NCI-H2029 (cell line): ENCODE measurements around the gene PPP2R2C.
A peak's percentile ranks its signal among the peaks of the same experiment; 100 is the strongest.

Source experiments
- DNase-seq: peaks from one replicate; lab custom pipeline; 2025; lab: John Stamatoyannopoulos, UW

The PPP2R2C gene

DNA sequence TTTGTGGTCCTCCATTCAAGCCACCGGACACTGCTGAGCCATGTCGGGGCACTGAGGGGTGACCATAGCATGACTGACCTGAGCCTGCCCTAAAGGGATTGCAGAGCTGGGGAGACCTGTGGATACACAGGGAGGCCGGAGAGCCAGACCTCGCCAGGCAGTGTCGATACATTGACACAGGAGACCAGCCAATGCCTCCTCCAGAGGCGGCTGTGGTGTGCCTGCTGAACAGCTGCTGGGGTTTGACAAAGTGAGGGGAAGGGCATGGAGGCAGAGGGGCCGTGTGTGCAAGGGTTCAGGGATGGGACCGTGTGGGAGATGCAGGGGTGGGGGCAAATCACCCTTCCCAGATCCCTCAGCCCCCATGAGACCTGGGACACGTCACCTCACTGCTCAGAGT, 48.0 kb downstream of the PPP2R2C start:
- no peak for DNase-seq

DNA sequence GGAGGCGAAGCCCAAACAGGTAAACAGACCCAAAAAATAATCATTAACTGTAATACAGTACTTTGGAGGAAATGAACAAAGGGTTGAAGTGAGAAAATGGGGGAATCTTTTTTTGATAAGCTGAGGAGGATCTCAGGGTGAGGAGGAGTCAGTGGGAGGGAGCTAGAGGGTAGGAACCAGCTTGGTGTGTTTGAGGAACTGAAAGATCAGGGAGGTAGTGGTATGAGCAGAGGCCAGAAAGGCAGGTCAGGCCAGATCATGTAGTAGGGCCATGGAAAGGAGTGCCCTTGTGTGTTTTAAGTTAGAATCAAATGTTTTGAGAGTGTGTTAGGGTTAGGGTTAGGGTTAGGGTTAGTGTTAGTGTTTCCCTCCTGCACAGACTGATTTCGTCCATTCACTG, 48.8 kb downstream of the PPP2R2C start:
- DNase-seq = no peak

DNA sequence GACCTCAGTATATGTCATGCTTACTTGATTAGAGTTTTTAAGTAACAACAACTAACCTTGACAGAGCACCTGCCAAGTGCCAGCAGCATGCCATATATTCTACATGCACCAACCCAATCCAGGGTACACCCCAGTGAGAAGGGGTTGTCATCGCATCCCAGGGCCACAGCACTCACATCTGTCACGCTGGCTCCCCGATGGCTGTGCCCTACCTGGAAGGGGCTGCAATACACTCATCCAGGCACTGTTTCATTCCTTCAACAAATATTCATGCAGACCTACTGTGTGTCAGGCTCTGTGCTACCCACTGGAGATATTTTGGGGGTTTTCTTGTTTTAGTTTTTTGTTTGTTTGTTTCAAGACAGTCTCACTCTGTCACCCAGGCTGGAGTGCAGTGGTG, 49.5 kb downstream of the PPP2R2C start:
- DNase-seq = no peak

DNA sequence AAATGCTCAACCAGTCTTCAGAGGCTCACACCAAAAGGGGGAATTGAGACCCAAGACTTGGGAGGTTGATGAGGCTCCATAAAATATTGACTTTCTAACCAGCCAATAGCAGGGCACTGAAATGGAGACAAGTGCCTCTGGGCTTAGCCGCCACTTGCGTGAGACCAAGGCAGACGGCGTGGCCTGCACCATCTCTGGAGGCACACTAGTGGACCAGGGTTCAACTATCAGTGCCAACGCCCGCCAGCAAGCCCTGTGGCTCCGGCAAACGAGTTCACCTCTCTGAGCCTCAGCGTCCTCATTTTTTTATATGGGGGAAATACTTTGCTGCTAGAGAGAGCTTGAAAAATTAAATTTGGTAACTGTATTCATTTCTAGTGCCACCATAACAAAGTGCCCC, 50.3 kb downstream of the PPP2R2C start:
- DNase-seq = no peak

DNA sequence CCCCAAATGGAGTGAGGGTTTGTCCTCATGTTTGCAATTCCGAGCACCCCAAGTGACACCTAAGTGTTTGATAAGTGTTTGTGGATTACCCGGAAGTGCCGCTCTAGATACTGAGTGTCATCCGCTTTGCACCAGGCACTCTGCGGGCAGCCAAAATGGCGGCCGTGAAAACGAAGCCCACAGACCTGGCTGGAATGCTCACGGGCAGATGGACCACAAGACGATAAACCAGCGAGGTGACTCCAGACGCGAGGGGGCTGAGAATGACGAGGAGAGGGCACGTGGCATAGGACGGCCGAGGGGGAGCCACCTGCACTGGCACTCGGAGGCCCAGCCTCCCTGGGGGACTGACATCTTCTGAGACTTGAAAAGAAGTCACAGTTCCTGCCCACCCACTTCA, 51.0 kb downstream of the PPP2R2C start:
- DNase-seq = no peak

DNA sequence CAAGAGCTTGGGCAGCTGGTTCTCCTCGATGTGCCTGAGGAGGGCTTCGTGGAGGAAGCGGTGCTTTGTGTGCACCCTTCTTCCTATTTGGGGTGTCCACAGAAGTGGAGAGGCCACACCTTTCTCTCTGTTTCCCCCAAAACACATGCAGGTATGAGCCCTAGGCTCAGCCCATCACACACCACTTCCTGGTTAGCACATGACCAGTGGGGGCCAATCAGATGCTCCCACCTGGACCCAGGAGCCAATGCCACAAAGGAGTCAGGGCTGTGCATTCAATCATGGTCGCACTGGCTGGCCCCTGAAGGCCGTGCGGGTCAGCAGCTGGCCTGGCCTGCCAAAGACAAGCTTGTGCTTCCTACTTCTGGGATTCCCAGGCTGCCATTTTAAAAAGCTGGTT, 51.4 kb downstream of the PPP2R2C start:
- DNase-seq = no peak

DNA sequence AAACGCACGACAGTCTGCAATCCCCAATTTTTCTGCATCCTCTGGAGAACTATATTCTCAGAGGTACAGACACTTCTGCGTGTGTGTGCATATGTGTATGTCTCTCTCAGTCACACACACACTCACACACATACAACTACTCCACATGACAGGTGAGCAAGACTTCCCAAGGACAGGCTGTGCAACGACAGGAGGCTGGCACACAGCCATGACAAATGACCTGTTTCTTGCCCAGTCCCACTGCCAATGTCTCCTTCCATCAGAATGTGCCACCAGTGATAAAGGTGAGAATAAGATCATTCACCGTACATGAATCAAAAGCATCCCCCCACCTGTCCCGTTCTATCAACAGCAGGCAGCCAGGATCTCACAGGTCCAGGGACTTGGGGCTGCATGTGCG, 52.4 kb downstream of the PPP2R2C start:
- no peak for DNase-seq

DNA sequence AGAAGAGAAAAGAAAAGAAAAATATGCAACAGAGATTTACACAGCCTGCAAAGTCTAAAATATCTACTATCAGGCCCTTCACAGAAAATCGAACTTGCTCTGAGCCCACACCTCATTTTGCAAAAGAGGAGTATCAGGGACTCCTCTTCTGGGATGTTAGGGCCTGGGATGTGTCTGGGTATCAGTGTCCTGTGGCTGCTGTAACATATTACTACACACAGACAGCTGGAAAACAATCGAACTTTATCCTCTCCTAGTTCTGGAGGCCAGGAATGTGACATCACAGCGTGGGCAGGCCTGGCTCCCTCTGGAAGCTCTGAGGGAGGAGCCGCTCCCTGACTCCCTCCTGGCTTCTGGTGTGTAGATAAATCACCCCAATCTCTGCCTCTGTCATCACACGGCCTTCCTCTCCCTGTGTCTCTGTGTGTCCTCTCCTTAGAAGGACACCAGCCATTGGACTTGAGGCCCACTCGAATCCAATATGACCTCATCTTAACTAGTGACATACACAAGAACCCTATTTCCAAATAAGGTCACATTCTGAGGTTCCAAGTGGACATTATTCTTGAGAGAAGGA, 52.9 kb downstream of the PPP2R2C start:
- DNase-seq = no peak

DNA sequence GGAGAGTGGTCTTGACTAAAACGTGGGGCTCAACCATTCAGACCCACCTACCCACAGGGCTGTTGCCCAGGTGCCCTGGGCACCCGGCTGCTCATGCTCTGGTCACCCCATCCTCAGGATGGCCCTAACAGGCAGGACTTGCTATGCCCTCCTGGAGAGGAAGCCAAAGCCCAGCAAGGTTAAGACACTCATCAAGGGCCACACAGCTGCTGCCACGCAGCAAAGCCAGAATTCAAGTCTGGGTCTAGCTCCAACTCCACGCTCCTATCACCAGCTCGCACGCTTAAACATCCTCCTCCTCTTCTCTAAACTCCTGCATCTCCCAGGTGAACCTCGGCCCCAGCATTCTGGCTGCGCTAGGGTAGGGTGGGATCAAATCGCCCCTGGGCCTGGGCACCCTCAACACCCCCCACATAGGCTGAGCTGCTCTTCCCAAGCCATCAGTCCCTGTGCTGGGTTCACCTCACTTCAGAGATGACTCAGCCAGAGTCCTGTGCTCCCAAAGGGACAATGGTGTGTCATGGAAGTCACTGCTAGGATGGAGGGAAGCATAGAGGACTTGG, 54.1 kb downstream of the PPP2R2C start:
- no peak for DNase-seq

DNA sequence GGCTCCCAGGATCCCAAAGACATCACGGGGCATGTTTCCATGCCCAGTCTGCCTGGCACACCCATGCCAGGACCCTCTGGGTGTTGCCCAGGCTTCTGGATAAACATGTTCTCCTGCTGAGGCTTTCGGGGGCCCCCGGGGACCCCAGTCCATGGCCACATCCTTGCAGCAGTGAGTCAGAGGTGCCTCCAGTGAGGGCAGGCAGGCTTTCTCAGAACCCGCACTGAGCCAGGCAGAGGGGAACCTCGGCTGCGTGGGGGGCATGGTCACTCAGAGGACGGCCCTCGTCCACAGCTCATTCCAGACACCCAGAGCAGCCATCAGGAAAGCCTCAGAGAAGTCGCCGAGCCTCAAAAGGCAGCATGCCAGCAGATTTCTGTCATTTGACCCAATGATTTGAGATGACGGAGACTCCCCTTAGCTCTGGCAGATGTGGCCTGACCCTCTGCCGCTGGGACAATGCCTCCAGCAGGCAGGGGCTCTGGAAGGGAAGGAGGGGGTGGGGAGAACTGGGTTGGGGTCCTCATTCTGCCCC, 54.8 kb downstream of the PPP2R2C start:
- DNase-seq = no peak

DNA sequence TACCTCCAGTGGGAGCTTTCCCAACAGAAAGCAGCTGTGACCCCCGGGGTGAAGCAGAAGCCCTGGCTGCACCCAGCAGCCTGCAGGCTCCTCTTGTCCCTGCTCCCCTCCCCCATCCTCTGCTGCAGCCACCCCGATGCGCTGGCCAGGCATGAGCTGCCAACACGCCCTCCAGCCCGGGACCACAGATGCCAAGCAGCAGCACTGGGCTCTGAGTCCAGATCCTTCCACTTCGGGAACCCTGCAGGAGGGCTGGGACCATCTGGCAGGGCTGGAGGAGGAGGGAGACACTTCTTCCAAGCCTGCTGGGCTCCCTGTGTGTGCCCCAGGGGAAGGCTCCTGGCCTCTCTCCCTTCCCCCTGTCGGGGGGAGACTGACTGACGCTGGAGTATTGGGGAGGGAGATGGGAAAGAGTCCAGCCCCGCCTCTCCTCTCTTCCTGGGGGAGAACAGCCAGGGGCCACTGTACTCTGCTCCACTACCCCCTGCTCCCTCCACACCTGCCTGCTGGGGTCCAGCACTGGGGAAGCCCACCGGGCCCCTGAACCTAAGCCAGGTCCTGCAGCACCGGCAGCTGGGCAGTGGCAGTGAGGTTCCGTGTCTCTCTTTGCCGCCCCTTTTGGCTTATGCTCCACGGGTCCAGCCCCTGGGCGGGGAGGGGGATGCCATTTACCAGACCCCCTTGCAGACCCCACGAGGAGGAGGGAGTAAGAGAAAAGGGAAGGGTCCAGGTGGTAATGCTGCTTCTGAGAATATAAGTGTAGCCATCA, 55.7 kb downstream of the PPP2R2C start:
- no peak for DNase-seq

DNA sequence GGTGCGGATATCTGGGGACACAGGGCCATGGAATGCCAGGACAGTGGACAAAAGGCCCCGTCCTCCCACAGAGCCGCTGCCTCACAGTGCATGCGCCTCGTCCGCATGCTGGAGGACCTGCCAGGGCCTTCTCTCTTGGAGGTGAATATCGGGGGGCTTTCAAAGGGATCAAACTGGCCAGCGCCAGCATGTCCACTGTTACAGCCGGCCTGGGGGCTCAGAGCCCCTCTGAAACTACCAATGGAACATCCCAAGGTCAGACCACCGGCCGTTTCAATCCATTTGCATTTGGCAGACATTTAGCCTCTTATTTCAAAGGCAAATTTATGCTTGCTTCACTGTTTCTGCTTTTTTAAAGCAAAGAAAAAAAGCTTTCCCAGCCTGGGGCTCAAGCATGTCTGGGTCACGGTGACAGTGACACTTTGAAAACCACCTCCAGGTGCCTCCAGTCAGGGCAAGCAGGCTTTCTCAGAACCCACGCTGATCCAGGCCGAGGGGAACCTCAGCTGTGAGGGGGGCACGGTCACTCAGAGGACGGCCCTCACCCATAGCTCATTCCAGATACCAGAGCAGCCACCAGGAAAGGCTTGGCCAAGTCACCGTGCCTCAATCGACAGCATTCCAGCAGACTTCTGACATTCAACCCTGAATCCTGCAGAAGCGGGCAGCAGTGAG, 57.2 kb downstream of the PPP2R2C start:
- no peak for DNase-seq

DNA sequence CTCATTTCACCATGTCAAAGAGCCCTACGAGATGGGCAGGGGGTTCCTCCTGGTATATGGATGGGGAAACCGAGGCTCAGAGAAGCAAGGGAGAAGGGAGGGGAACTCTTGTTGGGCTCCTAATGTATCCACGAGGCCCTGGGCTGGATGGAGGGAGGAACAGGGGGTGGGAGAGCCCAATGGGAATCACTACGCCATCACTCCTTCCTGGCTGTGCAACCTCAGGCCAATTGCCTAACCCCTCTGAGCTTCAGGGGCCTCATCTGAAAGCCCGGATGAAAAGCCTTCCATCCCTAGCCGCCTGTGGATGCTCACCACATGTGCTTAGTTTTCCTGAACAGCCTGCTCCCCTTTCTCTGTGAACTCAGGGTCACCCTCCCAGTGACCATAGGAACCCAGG, 57.8 kb downstream of the PPP2R2C start:
- DNase-seq = no peak

DNA sequence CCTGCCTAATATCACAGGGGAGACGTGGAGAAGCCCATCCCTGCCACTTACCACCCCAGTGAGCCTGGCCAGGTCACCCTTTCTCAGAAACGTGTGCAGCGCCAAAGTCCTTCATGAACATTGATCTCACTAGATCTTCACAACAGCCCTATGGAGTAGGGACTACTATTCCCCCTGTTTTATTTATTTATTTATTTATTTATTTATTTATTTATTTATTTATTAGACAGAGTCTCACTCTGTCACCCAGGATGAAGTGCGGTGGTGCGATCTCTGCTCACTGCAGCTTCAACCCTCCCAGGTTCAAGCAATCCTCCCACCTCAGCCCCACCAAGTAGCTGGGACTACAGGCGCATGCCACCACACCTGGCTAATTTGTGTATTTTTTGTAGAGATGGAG, 61.8 kb downstream of the PPP2R2C start:
- no peak for DNase-seq

DNA sequence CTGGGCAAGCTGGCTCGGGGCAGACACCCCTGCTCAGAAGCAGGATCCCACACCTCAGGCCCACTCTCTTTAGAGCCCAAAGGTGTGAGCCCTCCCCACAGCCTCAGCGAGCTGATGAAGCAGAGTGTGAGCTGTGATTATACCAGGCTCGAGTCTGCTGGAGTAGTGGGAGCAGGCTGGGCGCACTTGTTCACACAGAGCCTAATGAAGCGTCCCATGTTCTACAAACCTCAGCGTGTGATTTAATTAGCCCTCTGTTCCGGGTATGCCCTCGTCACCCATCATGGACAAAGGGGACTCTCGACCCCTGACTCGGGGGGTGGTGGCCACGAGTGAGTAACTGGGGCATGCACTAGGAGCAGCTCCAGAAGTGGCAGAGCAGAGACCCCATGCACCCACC, 62.3 kb downstream of the PPP2R2C start:
- DNase-seq = no peak

DNA sequence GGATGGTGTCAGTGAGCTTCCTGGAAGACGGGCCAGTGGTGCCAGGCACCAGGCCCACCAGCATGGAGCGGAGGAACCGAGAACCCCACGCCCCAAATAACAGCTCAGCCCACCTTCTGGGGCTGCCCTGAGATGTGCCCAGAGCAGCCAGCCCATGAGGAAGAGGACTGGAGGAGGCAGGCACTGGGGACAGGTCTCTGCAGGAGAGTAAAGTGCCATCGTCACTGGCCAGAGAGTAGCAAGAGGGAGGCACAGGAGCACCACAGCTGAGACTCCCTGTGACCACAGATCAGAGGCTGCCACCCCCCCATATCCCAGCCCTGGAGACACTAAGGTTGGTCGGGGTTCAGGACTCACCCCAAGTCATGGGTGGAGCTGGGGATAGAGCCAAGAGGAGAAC, 63.0 kb downstream of the PPP2R2C start:
- no peak for DNase-seq

DNA sequence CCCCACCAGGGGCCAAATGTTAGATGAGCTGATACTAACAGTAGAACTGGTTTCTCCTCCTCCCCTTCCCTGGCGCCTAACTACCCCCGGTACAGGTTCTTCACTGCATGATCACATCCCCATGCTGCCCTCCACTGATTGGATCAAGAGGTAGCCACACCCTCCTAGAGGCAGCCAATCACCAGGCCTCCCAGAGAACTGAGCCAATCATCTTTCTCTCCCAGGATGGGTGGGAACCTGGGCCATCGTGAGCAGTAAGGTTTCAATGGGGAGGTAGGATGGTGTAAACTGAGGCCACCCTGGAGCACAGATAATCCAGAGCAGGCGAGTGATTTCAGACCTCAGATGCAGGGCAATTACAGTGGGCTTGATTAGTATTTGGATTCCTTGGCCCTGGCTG, 64.2 kb downstream of the PPP2R2C start:
- DNase-seq = no peak

DNA sequence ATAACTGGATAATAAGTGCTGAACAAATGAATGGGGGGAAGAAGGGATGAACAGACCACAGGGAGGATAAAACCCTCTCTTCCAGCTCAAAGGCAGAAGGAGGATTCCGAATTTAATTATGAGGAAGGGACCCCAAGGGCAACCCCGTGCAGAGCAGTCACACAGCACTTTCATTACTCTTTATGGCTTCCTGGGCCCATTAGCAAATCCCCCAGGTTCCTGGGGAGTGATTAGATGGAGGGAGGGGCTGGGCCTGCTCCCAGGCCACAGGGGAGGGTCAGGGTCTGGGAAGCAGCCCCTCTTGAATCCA, 67.1 kb downstream of the PPP2R2C start:
- no peak for DNase-seq

DNA sequence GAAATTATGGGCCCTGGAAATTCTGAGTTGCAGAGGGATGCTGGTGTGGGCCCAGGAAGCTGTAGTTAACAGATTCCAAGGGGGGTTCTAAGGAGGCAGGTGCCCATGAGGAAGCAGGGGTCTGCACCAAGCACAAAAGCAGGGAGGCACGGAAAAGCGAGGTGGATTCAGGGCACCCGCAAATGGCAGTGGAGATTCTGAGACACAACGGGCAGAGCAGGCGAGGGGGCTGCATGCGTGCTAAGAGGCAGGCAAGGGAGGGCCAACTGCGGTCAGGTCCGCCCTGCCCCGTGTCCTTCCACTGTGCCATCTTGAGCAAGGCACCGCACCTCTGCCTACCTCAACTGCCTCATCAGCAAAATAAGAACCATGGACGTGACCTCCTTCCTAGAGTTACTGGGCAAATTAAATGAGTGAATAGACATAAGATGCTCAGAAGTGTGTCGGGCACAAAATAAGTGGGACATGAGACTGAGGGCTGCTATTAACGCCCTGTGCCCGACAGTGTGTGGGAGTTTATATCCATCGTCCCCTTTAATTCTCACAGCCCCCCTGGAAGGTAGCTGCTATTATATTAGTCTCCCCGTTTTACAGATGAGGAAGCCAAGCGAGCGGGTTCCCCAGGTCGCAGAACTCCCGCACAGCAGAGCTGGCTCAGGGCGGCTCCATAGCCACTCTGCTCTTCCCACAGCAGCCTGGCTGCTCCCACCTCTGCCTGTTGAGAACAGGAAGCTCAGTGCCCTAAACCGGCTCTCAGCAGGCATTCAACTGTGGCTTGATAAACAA, 67.6 kb downstream of the PPP2R2C start:
- peak; percentile 45 for DNase-seq

DNA sequence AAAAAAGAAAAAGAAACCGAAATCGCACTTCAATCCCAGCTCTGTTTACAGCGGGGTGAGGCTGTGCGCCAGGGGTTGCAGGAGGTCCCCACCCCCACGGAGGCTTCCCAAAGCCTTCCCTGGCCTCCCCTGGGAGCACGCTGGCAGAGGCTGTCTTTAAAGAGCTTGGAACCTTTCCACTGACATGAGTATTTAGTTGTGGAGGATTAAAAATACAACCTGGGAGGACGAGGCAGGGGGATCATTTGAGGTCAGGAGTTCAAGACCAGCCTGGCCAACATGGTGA, 69.1 kb downstream of the PPP2R2C start:
- DNase-seq = peak; percentile 29

DNA sequence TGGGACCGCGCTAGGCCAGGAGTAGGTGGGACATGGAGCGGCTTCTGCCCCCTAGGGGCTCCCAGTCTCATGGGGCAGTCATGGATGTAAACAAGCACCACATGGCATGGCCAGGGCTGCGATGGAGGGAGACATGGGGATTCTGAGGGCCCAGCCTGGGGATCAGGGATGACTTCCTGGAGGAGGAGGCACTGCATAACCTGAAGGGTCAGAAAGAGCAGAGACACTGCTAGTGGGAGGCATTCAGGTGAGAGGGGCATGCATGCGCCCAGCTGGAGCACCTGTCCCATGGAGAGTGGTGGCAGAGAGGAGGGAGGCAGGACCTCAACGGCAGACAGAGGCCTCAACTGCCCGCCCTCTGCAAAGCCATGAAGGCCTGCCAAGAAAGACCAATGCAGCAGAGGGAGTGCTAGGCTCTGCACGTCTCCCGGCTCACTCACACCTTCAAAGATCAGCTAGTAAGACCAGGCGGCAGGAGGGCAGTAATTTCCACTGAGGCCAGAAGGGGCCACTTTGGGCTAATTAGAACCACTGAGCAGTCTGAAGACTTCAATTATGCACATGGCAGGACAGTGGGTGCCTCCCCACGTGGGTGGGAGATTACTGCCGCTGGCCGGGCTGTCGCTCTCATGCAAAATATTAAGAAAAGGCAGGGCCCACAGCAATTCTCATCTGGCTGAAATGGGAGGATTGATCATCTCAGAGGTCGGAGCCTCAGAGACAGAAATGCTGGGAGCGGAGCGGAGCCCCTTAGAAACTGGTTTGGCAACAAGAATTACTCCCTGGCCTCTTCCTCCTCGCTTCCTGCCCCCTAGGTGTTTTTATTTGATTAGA, 69.6 kb downstream of the PPP2R2C start:
- no peak for DNase-seq

DNA sequence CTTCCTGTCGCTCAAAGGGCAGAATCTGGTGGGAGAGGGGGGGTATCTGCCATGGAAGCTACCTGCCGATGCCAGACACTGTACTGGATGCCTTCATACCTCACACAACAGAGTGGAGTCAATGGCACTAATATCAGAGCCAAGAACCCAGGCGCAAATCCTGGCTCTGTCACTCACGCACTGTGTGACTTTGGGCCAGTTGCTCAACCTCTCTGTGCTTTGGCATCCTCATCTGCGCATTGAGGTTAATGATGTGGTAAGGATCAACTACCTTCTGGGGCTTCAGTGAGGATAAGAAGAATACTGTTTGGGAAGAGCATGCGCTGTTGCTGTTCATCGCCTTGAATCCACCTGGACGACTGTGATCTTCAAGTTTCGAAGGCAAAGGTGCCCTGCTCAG, 70.6 kb downstream of the PPP2R2C start:
- no peak for DNase-seq
